ENCODE data around the gene IFT122.

- TF ChIP-seq, protein P1, sequence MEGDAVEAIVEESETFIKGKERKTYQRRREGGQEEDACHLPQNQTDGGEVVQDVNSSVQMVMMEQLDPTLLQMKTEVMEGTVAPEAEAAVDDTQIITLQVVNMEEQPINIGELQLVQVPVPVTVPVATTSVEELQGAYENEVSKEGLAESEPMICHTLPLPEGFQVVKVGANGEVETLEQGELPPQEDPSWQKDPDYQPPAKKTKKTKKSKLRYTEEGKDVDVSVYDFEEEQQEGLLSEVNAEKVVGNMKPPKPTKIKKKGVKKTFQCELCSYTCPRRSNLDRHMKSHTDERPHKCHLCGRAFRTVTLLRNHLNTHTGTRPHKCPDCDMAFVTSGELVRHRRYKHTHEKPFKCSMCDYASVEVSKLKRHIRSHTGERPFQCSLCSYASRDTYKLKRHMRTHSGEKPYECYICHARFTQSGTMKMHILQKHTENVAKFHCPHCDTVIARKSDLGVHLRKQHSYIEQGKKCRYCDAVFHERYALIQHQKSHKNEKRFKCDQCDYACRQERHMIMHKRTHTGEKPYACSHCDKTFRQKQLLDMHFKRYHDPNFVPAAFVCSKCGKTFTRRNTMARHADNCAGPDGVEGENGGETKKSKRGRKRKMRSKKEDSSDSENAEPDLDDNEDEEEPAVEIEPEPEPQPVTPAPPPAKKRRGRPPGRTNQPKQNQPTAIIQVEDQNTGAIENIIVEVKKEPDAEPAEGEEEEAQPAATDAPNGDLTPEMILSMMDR (conservative IDR thresholded peaks at IDR 0.05; ENCODE audit: low read length) = no peak
- no peak for TF ChIP-seq EZH2phosphoT487 (IDR thresholded peaks at IDR 0.05; ENCODE audit: borderline replicate concordance, low read depth, low read length)
These were observed 5.9 kb upstream of the IFT122 start for GRCh38 chr3:129434140-129434539.
